GM21619 (cell line): ENCODE results near the gene ZNF614.
"Not testable (repeated sequence)": the region's sequence is repeated elsewhere in the genome, so short reads cannot be mapped to it uniquely, and the experiment has no call there.

Experiments used
- ATAC-seq: cut with Tn5 transposase; IDR thresholded peaks from one replicate; pipeline ENCODE4 v1.9.1; 2021; ENCODE audit not compliant: unreplicated experiment

ZNF614 gene

DNA sequence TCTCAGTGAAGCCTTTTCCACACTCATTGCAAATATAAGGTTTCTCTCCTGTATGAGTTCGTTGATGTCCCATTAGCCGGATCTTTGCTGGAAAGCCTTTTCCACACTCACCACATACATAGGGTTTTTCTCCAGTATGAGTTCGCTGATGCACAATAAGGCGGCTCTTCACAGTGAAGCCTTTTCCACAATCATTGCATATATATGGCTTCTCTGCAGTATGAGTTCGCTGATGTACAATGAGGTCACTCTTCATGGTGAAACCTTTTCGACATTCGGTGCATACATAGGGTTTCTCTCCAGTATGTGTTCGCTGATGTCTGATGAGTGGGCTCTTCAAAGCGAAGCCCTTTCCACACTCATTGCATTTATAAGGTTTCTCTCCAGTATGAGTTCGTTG, 34.8 kb downstream of the ZNF614 start:
- no peak for ATAC-seq

DNA sequence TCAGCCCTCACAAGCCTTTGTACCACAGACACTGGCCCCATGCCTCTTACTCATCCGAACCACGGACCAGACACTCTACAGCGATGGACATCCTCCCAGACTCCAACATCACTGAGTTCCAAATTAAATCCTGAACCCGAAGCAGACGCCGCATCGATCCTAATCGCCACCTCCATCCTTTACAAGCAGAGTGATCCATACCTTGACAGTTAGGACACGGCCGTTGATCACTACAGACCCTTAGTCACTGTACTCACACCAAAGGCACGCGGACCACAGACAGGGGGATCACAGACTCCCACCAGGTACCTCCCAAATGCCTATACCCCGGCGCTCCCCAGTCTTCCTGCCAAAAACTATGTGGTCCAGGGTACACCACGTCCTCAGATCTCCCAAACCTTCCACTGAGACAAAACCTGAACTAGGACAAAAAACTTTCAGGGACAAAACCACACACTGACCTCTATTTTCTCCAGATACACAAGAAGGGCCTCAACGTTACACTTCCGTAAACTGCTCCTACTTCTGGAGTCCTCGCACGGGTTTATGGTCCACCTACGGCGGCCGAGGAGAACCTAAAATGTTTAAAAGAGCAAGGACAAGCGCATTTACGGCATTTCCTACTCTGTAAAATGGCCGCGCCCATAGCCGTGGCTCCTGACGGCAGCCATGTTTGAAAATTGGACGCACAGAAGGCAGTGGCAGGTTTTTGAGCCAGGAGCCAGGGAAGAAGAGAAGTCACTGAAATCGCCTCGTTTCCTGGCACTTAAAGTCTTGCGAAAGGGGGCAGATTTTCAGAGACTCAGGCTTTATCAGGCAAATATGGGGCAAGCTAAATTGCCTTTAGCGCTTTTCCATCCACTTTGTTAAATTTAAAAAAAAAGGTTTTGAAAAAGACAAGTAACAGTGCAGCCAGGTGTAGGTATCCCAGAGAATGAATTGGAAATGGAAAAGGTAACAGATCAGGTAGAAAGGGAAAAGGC, 41.6 kb downstream of the ZNF614 start, which contains the start of gene ZNF350:
Gene ZNF350 (minus strand): TSS at position 532 of the 983 bp plus-strand sequence. CDS start 12,480 bp downstream, outside the sequence.
- peak; percentile 84 for ATAC-seq

DNA sequence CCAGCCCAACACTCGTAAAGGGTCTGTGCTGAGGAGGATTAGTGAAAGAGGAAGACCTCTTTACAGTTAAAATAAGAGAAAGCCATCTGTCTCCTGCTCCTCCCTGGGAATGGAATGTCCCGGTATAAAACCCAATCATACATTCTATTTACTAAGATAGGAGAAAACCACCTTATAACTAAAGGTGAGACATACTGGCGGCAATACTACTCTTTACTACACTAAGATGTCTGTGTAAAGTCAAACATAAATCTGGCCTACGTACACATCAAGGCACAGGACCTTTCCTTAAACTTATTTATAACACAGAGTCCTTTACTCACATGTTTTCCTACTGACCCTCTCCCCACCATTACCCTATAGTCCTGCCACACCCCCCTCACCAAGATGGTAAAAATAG, 44.8 kb downstream of the ZNF614 start:
- no peak for ATAC-seq

DNA sequence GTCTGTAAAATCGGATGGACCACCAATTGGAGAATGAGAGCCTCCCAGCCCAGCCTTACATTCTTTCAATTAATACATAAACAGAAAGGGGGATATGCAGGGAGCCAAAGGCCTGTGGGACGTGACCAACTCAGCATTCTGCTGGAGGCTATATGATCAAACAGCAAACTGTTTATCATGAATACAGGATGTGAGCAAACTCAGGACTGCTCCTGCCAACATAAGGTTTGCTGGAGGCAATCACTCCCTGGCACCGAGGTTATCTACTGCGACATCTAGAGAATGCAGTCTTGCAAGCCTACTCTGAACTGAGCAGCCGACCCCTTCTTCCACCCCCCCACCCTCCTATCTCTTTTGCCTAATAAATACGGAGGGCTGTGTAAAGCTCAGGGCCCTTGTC, 47.3 kb downstream of the ZNF614 start:
- ATAC-seq, result not testable (repeated sequence)

DNA sequence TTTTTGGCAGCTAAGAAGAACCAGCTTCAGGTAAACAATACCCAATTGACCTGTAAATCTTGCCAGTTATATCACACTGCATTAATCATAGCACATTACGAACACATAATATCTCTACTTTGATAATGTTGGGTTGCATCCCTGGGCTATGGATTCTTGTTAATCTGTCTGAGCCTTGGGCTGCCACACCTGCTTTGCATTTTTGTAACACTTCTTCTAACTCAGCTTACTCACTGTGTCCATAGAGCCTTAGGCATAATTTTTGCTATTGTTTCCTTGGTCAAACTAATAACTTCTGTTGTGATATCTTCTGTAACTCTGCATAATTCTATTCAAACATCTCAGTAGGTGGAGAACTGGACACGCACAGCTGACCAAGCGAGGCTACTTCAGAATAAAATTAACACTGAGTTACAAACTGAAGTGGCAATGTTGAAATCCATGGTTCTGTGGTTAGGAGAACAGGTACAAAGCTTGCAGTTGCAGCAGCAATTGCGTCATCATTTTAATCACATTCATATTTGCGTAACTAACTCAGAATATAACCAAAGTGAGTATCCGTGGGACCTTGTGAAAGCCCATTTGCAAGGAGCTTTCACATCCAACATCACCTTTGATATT, 48.0 kb downstream of the ZNF614 start:
- ATAC-seq, result no peak

DNA sequence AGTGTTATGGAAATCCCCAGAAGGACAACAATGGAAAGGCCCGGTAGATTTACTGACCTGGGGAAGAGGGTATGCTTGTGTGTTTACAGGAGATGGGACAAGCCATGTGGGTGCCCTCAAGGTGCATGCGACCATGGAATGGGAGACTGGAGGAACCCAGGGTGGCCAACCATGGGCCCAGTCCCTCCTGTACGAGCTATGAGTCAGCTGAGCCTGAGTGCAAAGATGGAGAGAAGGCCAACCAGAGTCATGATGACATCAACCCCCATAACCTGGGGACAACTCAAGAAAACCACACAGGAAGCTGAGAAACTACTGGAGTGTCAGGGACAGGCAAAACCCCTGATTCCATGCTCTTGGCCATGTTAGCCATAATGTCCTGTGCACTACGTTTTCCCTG, 49.3 kb downstream of the ZNF614 start:
- no peak for ATAC-seq

DNA sequence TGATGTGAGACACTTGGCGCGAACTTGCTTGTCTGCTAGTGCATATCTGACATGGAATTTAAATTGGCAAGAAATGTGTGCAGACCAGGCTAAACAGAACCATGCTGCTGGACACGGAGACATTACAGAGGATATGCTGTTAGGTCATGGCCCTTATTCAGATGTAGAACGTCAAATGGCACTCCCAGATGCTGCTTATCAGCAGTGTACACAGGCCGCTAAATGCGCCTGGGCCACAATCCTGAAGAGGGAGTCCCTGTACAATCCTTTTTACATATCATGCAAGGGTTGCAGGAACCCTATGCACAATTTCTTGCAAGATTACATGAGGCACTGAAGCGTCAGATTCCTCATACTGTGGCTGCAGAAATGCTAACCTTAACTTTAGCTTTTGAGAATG, 50.8 kb downstream of the ZNF614 start:
- ATAC-seq, result no peak

DNA sequence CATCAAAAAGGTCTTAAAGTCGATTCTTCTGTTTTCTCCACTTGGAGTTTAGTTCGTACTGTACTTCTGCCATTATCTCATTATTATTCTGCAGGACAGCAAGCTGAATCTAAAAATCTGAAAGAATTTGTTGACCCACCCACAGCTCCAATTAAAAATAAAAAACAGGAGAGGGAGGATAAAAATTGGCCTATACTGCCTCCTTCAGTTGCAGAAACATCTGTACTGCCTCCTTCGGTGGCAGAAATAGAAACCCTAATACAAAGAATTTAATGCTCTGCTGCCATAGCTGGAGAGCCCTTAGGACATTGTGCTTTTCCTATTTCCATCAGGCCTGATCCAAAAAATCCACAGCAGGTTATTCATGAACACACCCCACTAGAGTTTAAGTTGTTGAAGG, 51.3 kb downstream of the ZNF614 start:
- no peak for ATAC-seq

DNA sequence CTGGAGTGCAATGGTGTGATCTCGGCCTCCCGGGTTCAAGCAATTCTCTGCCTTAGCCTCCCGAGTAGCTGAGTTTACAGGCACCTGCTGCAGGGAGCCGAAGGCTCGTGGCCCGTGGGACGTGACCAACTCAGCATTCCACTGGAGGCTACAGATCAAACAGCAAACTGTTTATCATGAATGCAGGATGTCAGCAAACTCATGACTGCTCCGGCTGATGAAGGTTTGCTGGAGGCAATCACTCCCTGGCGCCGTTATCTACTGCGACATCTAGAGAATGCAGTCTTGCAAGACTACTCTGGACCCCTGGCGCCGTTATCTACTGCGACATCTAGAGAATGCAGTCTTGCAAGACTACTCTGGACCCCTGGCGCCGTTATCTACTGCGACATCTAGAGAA, 52.4 kb downstream of the ZNF614 start:
- ATAC-seq, result not testable (repeated sequence)

DNA sequence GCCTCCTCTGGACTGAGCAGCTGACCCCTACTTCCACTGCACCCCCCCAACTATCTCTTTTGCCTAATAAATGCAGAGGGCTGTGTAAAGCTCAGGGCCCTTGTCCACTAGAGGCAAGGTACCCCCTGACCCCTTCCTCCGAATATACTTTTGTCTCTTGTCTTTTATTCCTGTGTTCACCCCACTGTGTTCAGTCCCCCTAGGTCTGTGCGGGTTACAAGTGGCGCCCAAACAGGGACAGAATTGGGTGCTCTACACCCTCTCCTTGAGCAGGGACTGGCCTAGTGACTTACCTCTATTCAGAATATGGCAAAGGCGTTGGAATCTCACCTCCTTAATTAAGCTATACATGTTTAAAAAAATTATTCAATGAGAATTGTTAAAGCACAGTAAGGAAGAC, 56.6 kb downstream of the ZNF614 start:
- no peak for ATAC-seq

DNA sequence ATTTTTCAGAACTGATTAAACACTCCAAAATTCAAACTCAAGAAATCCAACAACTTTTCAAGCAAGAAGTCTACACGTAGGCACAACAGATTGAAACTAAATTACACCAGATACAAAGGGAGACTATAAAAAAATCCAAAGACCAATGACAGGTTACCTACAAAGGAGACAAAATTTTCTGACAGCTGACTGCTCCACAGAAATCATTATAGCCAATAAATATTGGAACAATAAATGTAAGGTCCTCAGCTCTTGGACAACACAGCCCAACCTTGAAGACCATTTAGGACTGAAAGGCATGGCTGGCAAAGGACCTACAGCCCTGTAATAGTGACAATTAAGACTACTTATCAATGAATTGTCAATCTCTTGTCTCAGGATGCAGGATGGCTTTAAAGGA, 57.5 kb downstream of the ZNF614 start:
- no peak for ATAC-seq

DNA sequence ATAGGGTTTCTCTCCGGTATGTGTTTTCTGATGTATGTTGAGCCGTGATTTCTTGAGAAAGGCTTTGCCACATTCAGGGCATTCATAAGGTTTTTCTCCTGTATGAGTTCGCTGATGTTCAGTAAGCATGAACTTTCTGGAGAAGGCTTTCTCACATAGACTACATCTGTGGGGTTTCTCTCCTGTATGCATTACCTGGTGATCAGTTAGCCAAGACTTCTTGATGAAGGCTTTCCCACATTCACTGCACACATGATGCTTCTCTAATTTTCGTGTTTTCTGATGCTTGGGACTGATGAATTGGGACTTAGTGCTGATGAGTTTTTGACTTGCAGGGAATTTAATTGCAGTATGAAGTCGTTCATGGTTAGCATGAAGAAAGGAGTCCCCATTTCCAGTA, 62.6 kb downstream of the ZNF614 start:
- ATAC-seq, result no peak
